Vagina (tissue), 2 donors: Measurements from ENCODE around the gene BMAL1.

ENCODE experiments used
- CTCF ChIP-seq, 3 experiments: fragments of 450-650 bp in 2 of 3; fragments of 200-600 bp in 1 of 3; sonication (generic) in 1 of 3; IDR thresholded peaks; one replicate each; pipeline ENCODE4 v1.5.1; 2017 to 2019; ENCODE audit warnings: antibody characterized with exemption in 3 of 3, mild to moderate bottlenecking in 2 of 3, moderate library complexity in 2 of 3
- POLR2A ChIP-seq, 2 donors: fragments of 450-650 bp; IDR thresholded peaks; one replicate each; pipeline ENCODE4 v1.6.1; 2017; ENCODE audit warnings: antibody characterized with exemption in 2 of 2, mild to moderate bottlenecking in 2 of 2, moderate library complexity in 2 of 2

- TF ChIP-seq CTCF (IDR thresholded peaks at IDR 0.05) = no peak
- TF ChIP-seq POLR2A (IDR thresholded peaks at IDR 0.05) = no peak
Measured at GRCh38 chr11:13352711-13353110, 75.1 kb downstream of the BMAL1 start.
